ENCODE measurements around the gene LIPG. TPM values are rescaled to one million over a fixed set of nuclear protein-coding genes. Genes with fewer than 3 reads are reported as not detected.

Gene LIPG
- total and polyA plus RNA-seq, 9 of the 15 experiments (the other 6 are each of a cell fraction or from before 2014, with no cell fraction given) = 0.76 to 1.8 (median 1.3) TPM

DNA sequence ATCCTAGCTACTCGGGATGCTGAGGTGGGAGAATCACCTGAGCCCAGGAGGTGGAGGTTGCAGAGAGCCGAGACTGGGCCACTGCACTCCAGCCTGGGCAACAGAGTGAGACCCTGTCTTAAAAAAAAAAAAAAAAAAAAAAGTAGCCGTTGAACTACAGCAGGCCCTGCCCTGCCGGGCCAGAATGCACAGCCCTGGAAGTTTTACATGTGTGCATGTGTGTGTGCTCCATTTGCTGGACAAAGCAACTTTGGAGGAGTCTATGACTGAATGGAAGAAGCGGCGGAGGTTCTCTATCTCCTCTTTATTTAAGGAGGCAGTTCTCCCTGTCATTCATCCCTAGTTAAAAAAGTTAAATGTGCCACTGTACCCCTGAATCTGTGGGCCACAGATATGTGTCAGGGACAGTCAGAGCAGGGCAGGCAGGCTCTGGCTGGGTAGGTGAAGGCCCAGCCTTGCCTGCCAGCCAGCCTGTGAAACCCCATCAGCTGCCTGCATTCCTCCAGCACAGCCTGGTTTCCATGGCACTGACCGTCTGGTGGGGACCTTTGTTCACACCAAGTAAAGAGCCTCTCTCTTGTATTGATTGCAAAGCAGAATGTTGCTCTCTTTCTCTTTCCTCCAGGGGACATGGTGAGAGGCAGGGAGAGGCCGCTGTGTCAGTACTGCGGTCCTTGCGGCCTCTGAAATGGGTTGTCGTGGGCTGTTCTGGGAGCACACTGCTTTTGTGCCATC lies 10.9 kb downstream of the LIPG start:
- intact Hi-C loops (cut with micrococcal nuclease) = no loop called here
- H3K4me2 ChIP-seq (ENCODE audit: insufficient read depth, low read length) = no peak overlapping the region
- H2AFZ ChIP-seq (ENCODE audit: low read depth, low read length) = no peak overlapping the region
- POLR2A ChIA-PET = interaction anchor here (0.6 kb wide), 1 partner anchor 159 kb away, joined by 3 read pairs; no protein-coding TSS in a partner anchor
- no TSS peak for BruUV-seq (replicated peaks)
- in situ Hi-C loops (cut with MboI) = no loop called here
- H3K4me3 ChIP-seq = no peak overlapping the region
- no peak for DNase-seq (ENCODE audit: extremely low read depth in 1 of 4, low spot score in 3 of 4)
- no peak overlapping the region for H3K27ac ChIP-seq (ENCODE audit: extremely low read depth, low read depth, low read length)
- no peak for FAIRE-seq
- no peak for ATAC-seq
- no peaks in the 10 kb centered on the region for H3K79me2 ChIP-seq (ENCODE audit: control insufficient read depth, insufficient read depth, low read length)
- H3K9me1 ChIP-seq (ENCODE audit: control insufficient read depth, insufficient read depth, low read length) = no peaks in the 10 kb centered on the region
- CTCF ChIA-PET (ENCODE audit: low intra/inter-chr PET ratio) = no interaction called here
- no peaks in the 10 kb centered on the region for H3K4me1 ChIP-seq (replicated peaks in 1 of 2; ENCODE audit: control insufficient read depth in 2 of 2, insufficient read depth in 2 of 2, low read length in 2 of 2)
- H3K9ac ChIP-seq (ENCODE audit: insufficient read depth in 1 of 2, low read depth in 2 of 2, low read length in 2 of 2) = no peak overlapping the region
- no peaks in the 10 kb centered on the region for H3K36me3 ChIP-seq (ENCODE audit: control insufficient read depth, insufficient read depth, low read length)
- no peaks in the 10 kb centered on the region for H3K9me3 ChIP-seq (replicated peaks; ENCODE audit: control insufficient read depth, insufficient read depth, low read depth, low read length)
- 50% methylated on average over 9 of the region's 11 CpGs for WGBS (ENCODE audit: insufficient coverage, low coverage, missing lambda C conversion rate)
- no peaks in the 10 kb centered on the region for H4K20me1 ChIP-seq (replicated peaks; ENCODE audit: control insufficient read depth, insufficient read depth, low read length)
- H3K27me3 ChIP-seq (ENCODE audit: control insufficient read depth in 2 of 2, insufficient read depth in 2 of 2, low read length in 2 of 2) = no peaks in the 10 kb centered on the region
- TF ChIP-seq BRCA1 (IDR thresholded peaks at IDR 0.05) = no peak
- no peak for TF ChIP-seq BRCA1 (CRISPR knock-in tag; IDR thresholded peaks at IDR 0.05)
- no peak for TF ChIP-seq ZNF311 (CRISPR knock-in tag; IDR thresholded peaks at IDR 0.05)
- TF ChIP-seq ZNF592 (IDR thresholded peaks at IDR 0.05) = no peak
- TF ChIP-seq POLR2B (IDR thresholded peaks at IDR 0.05; ENCODE audit: low read depth, partially characterized antibody) = no peak
- TF ChIP-seq BCL6 (CRISPR knock-in tag; IDR thresholded peaks at IDR 0.05) = no peak
- TF ChIP-seq MIER1 (IDR thresholded peaks at IDR 0.05; ENCODE audit: low read depth) = no peak
- TF ChIP-seq TGIF2 (CRISPR knock-in tag; IDR thresholded peaks at IDR 0.05) = no peak
- no peak for TF ChIP-seq ADNP (tag; IDR thresholded peaks at IDR 0.05)
- no peak for TF ChIP-seq KDM4B (IDR thresholded peaks at IDR 0.05; ENCODE audit: borderline replicate concordance in 2 of 2, low read depth in 1 of 2)
- TF ChIP-seq PHF21A (IDR thresholded peaks at IDR 0.05; ENCODE audit: borderline replicate concordance, low read depth) = no peak
- TF ChIP-seq TBL1XR1 (IDR thresholded peaks at IDR 0.05; ENCODE audit: low read length in 2 of 2) = no peak
- TF ChIP-seq ARID3A (IDR thresholded peaks at IDR 0.05; ENCODE audit: borderline replicate concordance, low read depth, low read length) = no peak
- TF ChIP-seq SNIP1 (IDR thresholded peaks at IDR 0.05; ENCODE audit: low read depth) = no peak
- TF ChIP-seq ZBTB1 (CRISPR knock-in tag; IDR thresholded peaks at IDR 0.05; ENCODE audit: borderline replicate concordance, low read depth) = no peak
- TF ChIP-seq, protein P1, sequence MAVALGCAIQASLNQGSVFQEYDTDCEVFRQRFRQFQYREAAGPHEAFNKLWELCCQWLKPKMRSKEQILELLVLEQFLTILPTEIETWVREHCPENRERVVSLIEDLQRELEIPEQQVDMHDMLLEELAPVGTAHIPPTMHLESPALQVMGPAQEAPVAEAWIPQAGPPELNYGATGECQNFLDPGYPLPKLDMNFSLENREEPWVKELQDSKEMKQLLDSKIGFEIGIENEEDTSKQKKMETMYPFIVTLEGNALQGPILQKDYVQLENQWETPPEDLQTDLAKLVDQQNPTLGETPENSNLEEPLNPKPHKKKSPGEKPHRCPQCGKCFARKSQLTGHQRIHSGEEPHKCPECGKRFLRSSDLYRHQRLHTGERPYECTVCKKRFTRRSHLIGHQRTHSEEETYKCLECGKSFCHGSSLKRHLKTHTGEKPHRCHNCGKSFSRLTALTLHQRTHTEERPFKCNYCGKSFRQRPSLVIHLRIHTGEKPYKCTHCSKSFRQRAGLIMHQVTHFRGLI (CRISPR knock-in tag; IDR thresholded peaks at IDR 0.05) = no peak

Data from K562 (cell line).